GM18907 (cell line): ENCODE results near the gene MREG.
"Not testable (repeated sequence)": the region's sequence is repeated elsewhere in the genome, so short reads cannot be mapped to it uniquely, and the experiment has no call there.

Experiments used
- ATAC-seq: cut with Tn5 transposase; IDR thresholded peaks from one replicate; pipeline ENCODE4 v1.9.1; 2021; ENCODE audit warnings: mild to moderate bottlenecking, moderate library complexity; ENCODE audit not compliant: unreplicated experiment

Gene MREG

GRCh38 chr2:216021768-216022565 lies 8.6 kb upstream of the MREG start:
- no peak for ATAC-seq

GRCh38 chr2:216018709-216019108 lies 5.4 kb upstream of the MREG start:
- no peak for ATAC-seq

GRCh38 chr2:216017365-216017764 lies 4.0 kb upstream of the MREG start:
- peak; percentile 22 for ATAC-seq

GRCh38 chr2:216016581-216016980 lies 3.2 kb upstream of the MREG start:
- no peak for ATAC-seq

- peak; percentile 90 for ATAC-seq
These were observed 2.5 kb upstream of the MREG start for GRCh38 chr2:216015722-216016464.

GRCh38 chr2:216014986-216015385 lies 1.6 kb upstream of the MREG start:
- ATAC-seq: no peak

GRCh38 chr2:216014006-216014405 lies 655 bp upstream of the MREG start:
- no peak for ATAC-seq

GRCh38 chr2:216012830-216013079 lies 596 bp downstream of the MREG start:
- no peak for ATAC-seq

GRCh38 chr2:216012133-216012829 lies 1.1 kb downstream of the MREG start:
- no peak for ATAC-seq

GRCh38 chr2:216009215-216009614 lies 4.1 kb downstream of the MREG start:
- not testable (repeated sequence) for ATAC-seq

GRCh38 chr2:216008387-216008786 lies 5.0 kb downstream of the MREG start:
- no peak for ATAC-seq

- ATAC-seq: peak; percentile 60
These were observed 7.1 kb downstream of the MREG start for GRCh38 chr2:216006164-216006663.

- ATAC-seq: peak; percentile 33
These were observed 8.6 kb downstream of the MREG start for GRCh38 chr2:216004697-216005283.

GRCh38 chr2:216003876-216004696 lies 9.3 kb downstream of the MREG start:
- no peak for ATAC-seq

GRCh38 chr2:216002693-216003092 lies 10.7 kb downstream of the MREG start:
- ATAC-seq: no peak

- no peak for ATAC-seq
These were observed 11.2 kb downstream of the MREG start for GRCh38 chr2:216002101-216002678.

- peak; percentile 36 for ATAC-seq
These were observed 11.9 kb downstream of the MREG start for GRCh38 chr2:216001216-216002100.

- no peak for ATAC-seq
These were observed 14.7 kb downstream of the MREG start for GRCh38 chr2:215998636-215999035.

- no peak for ATAC-seq
These were observed 16.1 kb downstream of the MREG start for GRCh38 chr2:215997219-215997618.
